Vagina (tissue), 2 donors: Measurements from ENCODE around the gene PARVG. TPM values are rescaled to one million over a fixed set of nuclear protein-coding genes. Genes with fewer than 3 reads are reported as not detected.
A peak's percentile ranks its signal among the peaks of the same experiment; 100 is the strongest.

Experiments used
- DNase-seq, 2 donors: peaks; one replicate each; pipeline ENCODE4 v3.0.0-alpha.2; 2017; ENCODE audit errors: extremely low spot score in 2 of 2
- H3K27ac ChIP-seq: fragments of 200-600 bp; sonication (generic); one replicate; pipeline ENCODE4 v1.5.1; 2019
- H3K27me3 ChIP-seq: fragments of 200-600 bp; sonication (generic); one replicate; pipeline ENCODE4 v1.5.1; 2019
- H3K36me3 ChIP-seq, 2 donors: fragments of 200-600 bp; sonication (generic); one replicate each; pipeline ENCODE4 v1.5.1; 2017 to 2019
- H3K4me1 ChIP-seq: fragments of 200-600 bp; sonication (generic); one replicate; pipeline ENCODE4 v1.5.1; 2019
- H3K4me3 ChIP-seq, 2 donors: fragments of 200-600 bp; sonication (generic); 1 replicate in 1 of 2; 2 replicates in 1 of 2; pipeline ENCODE4 v1.5.1; 2016 to 2019
- H3K9me3 ChIP-seq: fragments of 200-600 bp; sonication (generic); one replicate; pipeline ENCODE4 v1.5.1; 2019
- POLR2A ChIP-seq, 2 donors: fragments of 450-650 bp; IDR thresholded peaks; one replicate each; pipeline ENCODE4 v1.6.1; 2017; ENCODE audit warnings: antibody characterized with exemption in 2 of 2, mild to moderate bottlenecking in 2 of 2, moderate library complexity in 2 of 2
- POLR2AphosphoS5 ChIP-seq, 2 donors: sonication (generic); formaldehyde crosslinking; IDR thresholded peaks; one replicate each; pipeline ENCODE4 v1.9.0; 2017; ENCODE audit warnings: antibody characterized with exemption in 2 of 2, mild to moderate bottlenecking in 2 of 2, low read depth in 1 of 2; ENCODE audit not compliant: insufficient read depth in 1 of 2
- intact Hi-C: fragments of 100-400 bp; cut with DNase I; formaldehyde crosslinking; loops from one replicate; pipeline ENCODE4 v1.15.1; 2023
- total RNA-seq: library from RNA; depleted of rRNA; stranded (reverse); fragments of >200 nt; gene quantifications from one replicate; pipeline ENCODE4 v1.2.3, GENCODE V29; 2016
- TF ChIP-seq, protein P1 (sequence below), 3 experiments: fragments of 450-650 bp in 2 of 3; fragments of 200-600 bp in 1 of 3; sonication (generic) in 1 of 3; IDR thresholded peaks; one replicate each; pipeline ENCODE4 v1.5.1; 2017 to 2019; ENCODE audit warnings: antibody characterized with exemption in 3 of 3, mild to moderate bottlenecking in 2 of 3, moderate library complexity in 2 of 3

Gene PARVG
- total RNA-seq, 1 donor from 2014 or later: 29.5 TPM

DNA sequence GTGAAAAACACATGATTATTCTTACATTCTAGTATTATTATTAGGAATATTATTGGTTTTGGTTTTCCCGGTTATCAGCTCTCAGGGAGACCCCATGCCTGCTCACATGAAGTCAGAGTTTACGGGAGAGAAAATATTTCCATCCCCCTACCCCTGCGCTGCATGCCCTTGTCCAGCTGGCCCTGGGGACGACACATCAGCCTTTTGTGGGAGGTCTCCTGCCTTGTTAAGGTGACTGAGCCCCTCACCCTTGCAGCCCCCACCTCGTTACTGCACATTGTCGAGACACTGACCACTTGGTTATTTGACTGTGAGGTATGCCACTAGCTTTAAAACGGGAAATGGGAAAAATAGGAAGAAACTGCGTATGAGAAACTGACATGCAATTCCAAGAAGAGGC is 63.0 kb downstream of the PARVG start:
- Histone ChIP-seq H3K9me3 (no peaks in the 10 kb centered on the region), H3K27ac (no peak overlapping the region), H3K27me3 (no peaks in the 10 kb centered on the region), H3K36me3 (no peaks in the 10 kb centered on the region), H3K4me1 (no peaks in the 10 kb centered on the region), H3K4me3 (no peak overlapping the region)
- intact Hi-C loops: no loop called here
- TF ChIP-seq, protein P1, sequence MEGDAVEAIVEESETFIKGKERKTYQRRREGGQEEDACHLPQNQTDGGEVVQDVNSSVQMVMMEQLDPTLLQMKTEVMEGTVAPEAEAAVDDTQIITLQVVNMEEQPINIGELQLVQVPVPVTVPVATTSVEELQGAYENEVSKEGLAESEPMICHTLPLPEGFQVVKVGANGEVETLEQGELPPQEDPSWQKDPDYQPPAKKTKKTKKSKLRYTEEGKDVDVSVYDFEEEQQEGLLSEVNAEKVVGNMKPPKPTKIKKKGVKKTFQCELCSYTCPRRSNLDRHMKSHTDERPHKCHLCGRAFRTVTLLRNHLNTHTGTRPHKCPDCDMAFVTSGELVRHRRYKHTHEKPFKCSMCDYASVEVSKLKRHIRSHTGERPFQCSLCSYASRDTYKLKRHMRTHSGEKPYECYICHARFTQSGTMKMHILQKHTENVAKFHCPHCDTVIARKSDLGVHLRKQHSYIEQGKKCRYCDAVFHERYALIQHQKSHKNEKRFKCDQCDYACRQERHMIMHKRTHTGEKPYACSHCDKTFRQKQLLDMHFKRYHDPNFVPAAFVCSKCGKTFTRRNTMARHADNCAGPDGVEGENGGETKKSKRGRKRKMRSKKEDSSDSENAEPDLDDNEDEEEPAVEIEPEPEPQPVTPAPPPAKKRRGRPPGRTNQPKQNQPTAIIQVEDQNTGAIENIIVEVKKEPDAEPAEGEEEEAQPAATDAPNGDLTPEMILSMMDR (IDR thresholded peaks at IDR 0.05): no peak
- TF ChIP-seq POLR2A (IDR thresholded peaks at IDR 0.05): no peak
- no peak for TF ChIP-seq POLR2AphosphoS5 (IDR thresholded peaks at IDR 0.05; ENCODE audit: insufficient read depth in 1 of 2, low read depth in 1 of 2)
- DNase-seq: no peak

DNA sequence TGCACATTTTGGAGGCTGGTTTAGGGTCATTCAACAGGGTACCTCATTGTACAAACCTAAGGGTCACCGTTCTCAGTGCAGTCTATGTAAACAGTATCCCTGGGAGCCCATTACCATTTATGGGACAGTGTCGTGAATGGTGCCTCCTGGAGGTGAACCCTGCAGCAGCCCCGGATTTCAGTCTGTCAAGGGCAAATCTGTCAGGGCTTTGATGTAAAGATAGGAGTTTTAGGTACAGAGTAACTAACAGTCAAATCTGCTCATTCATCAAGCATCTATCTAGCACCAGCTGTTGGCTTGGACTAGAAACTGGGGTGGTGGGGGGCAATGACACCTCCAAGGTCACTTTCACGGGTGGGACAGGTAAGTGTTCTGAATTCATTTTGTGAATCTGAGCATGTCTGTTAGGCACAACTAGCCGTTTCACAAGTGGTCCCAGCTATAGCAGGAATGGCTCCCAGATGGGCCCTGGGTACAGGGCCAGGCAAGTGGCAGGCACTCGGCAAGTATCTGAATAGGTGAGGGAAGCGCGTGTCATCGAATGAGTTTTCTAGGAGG is 63.6 kb downstream of the PARVG start:
- Histone ChIP-seq H3K9me3 (no peaks in the 10 kb centered on the region), H3K4me1 (no peaks in the 10 kb centered on the region), H3K36me3 (peaks cover 0 to 1% of the 10 kb centered on the region in 2 donors), H3K27me3 (no peaks in the 10 kb centered on the region), H3K4me3 (no peak overlapping the region), H3K27ac (no peak overlapping the region)
- intact Hi-C loops: no loop called here
- DNase-seq: peak in 1 of 2 donors; percentile 70
- no peak for TF ChIP-seq POLR2A (IDR thresholded peaks at IDR 0.05)
- no peak for TF ChIP-seq POLR2AphosphoS5 (IDR thresholded peaks at IDR 0.05; ENCODE audit: insufficient read depth in 1 of 2, low read depth in 1 of 2)
- TF ChIP-seq, protein P1 (IDR thresholded peaks at IDR 0.05): no peak

DNA sequence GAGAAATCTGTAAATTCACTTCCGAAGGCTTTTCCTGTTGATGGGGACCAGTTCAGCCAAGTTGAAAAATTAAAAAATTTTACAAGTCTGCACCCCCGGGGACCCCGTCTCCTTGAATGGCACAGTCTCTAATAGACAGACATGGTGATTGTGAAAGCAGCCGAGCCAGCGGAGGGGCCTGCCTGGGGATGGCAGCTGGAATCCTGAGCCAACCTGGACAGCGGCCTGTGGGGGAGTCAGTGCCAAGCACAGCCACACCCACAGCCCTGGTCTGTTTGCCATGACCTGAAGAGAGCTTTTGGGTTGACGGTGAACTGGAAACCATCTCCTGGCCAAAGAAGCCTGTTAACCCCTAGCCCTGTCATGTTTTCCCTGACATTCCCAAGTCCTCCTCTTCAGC is 64.7 kb downstream of the PARVG start:
- Histone ChIP-seq H3K27ac (no peak overlapping the region), H3K9me3 (no peaks in the 10 kb centered on the region), H3K4me1 (no peaks in the 10 kb centered on the region), H3K27me3 (no peaks in the 10 kb centered on the region), H3K36me3 (peaks cover 0 to 5% of the 10 kb centered on the region in 2 donors), H3K4me3 (no peak overlapping the region)
- TF ChIP-seq POLR2AphosphoS5 (IDR thresholded peaks at IDR 0.05; ENCODE audit: insufficient read depth in 1 of 2, low read depth in 1 of 2) (no peak), POLR2A (IDR thresholded peaks at IDR 0.05) (no peak)
- TF ChIP-seq, protein P1 (IDR thresholded peaks at IDR 0.05): no peak
- intact Hi-C loops: no loop called here
- no peak for DNase-seq

DNA sequence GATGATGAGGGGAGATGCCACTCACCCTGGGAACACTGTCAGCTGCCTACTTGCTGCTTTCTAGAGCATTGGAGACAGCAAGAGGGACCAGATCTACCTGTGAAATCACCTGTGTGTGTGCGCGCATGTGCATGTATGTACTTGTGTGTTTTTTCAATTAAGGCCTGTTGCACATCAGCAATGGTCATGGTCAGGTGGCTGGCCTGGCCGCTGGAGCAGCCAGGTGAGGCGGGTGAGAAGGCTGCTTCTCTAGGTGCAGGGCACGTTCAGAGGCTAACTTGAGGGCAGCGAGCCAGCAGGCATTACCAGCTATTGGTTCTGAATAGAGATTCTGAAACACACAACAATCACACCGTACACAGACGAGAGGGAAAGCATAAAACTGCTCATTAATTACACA is 65.1 kb downstream of the PARVG start:
- Histone ChIP-seq H3K4me3 (no peak overlapping the region), H3K27me3 (no peaks in the 10 kb centered on the region), H3K9me3 (no peaks in the 10 kb centered on the region), H3K4me1 (no peaks in the 10 kb centered on the region), H3K36me3 (peaks cover 0 to 5% of the 10 kb centered on the region in 2 donors), H3K27ac (no peak overlapping the region)
- DNase-seq: peak in 1 of 2 donors; percentile 64
- intact Hi-C loops: no loop called here
- TF ChIP-seq POLR2AphosphoS5 (IDR thresholded peaks at IDR 0.05; ENCODE audit: insufficient read depth in 1 of 2, low read depth in 1 of 2): no peak
- TF ChIP-seq POLR2A (IDR thresholded peaks at IDR 0.05): no peak
- TF ChIP-seq, protein P1 (IDR thresholded peaks at IDR 0.05): no peak

DNA sequence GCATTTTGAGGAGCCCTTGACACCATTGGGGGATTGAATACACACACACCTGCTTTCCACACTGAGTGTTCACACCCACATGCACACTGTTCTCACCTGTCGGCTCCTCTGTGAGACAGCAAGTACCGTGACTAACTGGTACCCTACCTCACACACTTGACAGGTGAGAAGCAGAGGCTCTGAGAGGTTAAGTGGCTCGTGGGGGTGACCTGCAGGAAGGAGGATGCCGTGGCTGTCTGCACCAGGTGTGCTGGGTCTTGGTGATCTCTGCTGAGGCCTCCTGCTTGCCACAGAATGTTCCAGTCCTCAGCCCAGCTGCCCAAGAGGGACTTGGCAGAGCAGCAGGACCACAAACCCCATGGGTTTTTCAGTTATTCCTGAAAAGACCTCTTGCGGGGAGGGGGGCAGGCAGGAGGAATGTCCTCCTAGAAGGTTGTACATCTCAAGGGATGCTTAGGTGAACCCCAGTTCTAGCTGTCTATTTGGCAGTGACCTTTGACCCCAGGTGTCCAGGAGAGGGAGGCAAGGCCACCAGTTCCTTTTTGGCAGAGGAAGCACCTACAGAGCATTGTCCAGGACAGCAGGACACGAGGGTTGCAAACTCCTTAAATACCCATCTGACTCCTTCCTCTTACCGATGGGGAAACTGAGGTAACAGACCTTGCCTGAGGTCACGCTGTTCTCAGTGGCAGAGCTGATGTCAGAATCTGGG is 66.0 kb downstream of the PARVG start:
- Histone ChIP-seq H3K27me3 (no peaks in the 10 kb centered on the region), H3K9me3 (no peaks in the 10 kb centered on the region), H3K4me1 (no peaks in the 10 kb centered on the region), H3K36me3 (peaks cover 0 to 5% of the 10 kb centered on the region in 2 donors), H3K27ac (no peak overlapping the region), H3K4me3 (no peak overlapping the region)
- TF ChIP-seq, protein P1 (IDR thresholded peaks at IDR 0.05): no peak
- TF ChIP-seq POLR2A (IDR thresholded peaks at IDR 0.05) (no peak), POLR2AphosphoS5 (IDR thresholded peaks at IDR 0.05; ENCODE audit: insufficient read depth in 1 of 2, low read depth in 1 of 2) (no peak)
- DNase-seq: peak in 1 of 2 donors; percentile 71
- intact Hi-C loops: no loop called here
